GM12878 (cell line): ENCODE results near the gene TMEM198. TPM values are rescaled to one million over a fixed set of nuclear protein-coding genes. Genes with fewer than 3 reads are reported as not detected.

ENCODE experiments used
- ASH2L ChIP-seq: fragments of 300-600, 200-600 bp; sonication (generic); IDR thresholded peaks from 2 replicates; pipeline ENCODE4 v1.6.1; 2017; ENCODE audit warnings: low read depth, mild to moderate bottlenecking, borderline replicate concordance
- CEBPB ChIP-seq, 2 experiments: fragments of 150-350 bp in 1 of 2; IDR thresholded peaks; 2 replicates each; pipeline ENCODE4 v1.6.1; 2012 to 2014; ENCODE audit warnings: low read depth in 2 of 2, low read length in 2 of 2, borderline replicate concordance in 1 of 2, inconsistent platforms in 1 of 2
- CTCF ChIP-seq, 3 experiments: IDR thresholded peaks in 2 of 3; conservative IDR thresholded peaks in 1 of 3; 2 replicates each; pipeline ENCODE4 v1.5.1; 2011; ENCODE audit warnings: low read depth in 3 of 3, low read length in 3 of 3, mild to moderate bottlenecking in 3 of 3, control low read depth in 2 of 3, moderate library complexity in 2 of 3, inconsistent platforms in 1 of 3, mixed read lengths in 1 of 3; ENCODE audit not compliant: control insufficient read depth in 2 of 3, insufficient read depth in 1 of 3; ENCODE audit errors: extremely low read depth in 1 of 3
- EGR1 ChIP-seq, 2 experiments: IDR thresholded peaks; 1 replicate in 1 of 2; 2 replicates in 1 of 2; pipeline ENCODE4 v1.6.1; 2011 to 2012; ENCODE audit warnings: low read depth in 2 of 2, low read length in 2 of 2, borderline replicate concordance in 1 of 2, mild to moderate bottlenecking in 1 of 2, moderate library complexity in 1 of 2
- ELK1 ChIP-seq: IDR thresholded peaks from 2 replicates; pipeline ENCODE4 v1.6.1; 2012; ENCODE audit warnings: low read depth, low read length, improper control_type of control experiment
- EP300 ChIP-seq, 2 experiments: fragments of 150-350 bp in 1 of 2; IDR thresholded peaks; 2 replicates each; pipeline ENCODE4 v1.6.1; 2011 to 2012; ENCODE audit warnings: low read depth in 2 of 2, low read length in 2 of 2, borderline replicate concordance in 1 of 2, improper control_type of control experiment in 1 of 2, inconsistent platforms in 1 of 2; ENCODE audit not compliant: control insufficient read depth in 1 of 2
- GATAD2B ChIP-seq: fragments of 450-650 bp; conservative IDR thresholded peaks from 2 replicates; pipeline ENCODE4 v1.6.1; 2017; ENCODE audit warnings: low read depth, mild to moderate bottlenecking, moderate library complexity
- KAT2A ChIP-seq: conservative IDR thresholded peaks from 2 replicates; pipeline ENCODE4 v1.6.1; 2011; ENCODE audit warnings: low read depth, low read length; ENCODE audit not compliant: control insufficient read depth
- MYB ChIP-seq: fragments of 150-350 bp; IDR thresholded peaks from 2 replicates; pipeline ENCODE4 v1.6.1; 2014; ENCODE audit warnings: mild to moderate bottlenecking, low read depth, low read length, borderline replicate concordance
- NR2F1 ChIP-seq: fragments of 450-650 bp; conservative IDR thresholded peaks from 2 replicates; pipeline ENCODE4 v1.6.1; 2017; ENCODE audit warnings: mild to moderate bottlenecking
- PAX8 ChIP-seq: fragments of 450-650 bp; IDR thresholded peaks from 2 replicates; pipeline ENCODE4 v1.6.1; 2017; ENCODE audit warnings: mild to moderate bottlenecking, moderate library complexity
- SIX5 ChIP-seq: IDR thresholded peaks from 2 replicates; pipeline ENCODE4 v1.6.1; 2011; ENCODE audit warnings: mild to moderate bottlenecking, low read depth, low read length, moderate library complexity; ENCODE audit not compliant: severe bottlenecking
- SP1 ChIP-seq: IDR thresholded peaks from one replicate; pipeline ENCODE4 v1.6.1; 2011; ENCODE audit warnings: low read depth, low read length
- STAT1 ChIP-seq: fragments of 450-650 bp; conservative IDR thresholded peaks from 2 replicates; pipeline ENCODE4 v1.6.1; 2014; ENCODE audit warnings: antibody characterized with exemption, mild to moderate bottlenecking
- SUZ12 ChIP-seq: fragments of 200-600 bp; sonication (generic); IDR thresholded peaks from one replicate; pipeline ENCODE4 v1.6.1; 2018; ENCODE audit warnings: antibody characterized with exemption, mild to moderate bottlenecking; ENCODE audit not compliant: unreplicated experiment
- TCF12 ChIP-seq: IDR thresholded peaks from 2 replicates; pipeline ENCODE4 v1.6.1; 2011; ENCODE audit warnings: low read depth, mild to moderate bottlenecking, low read length
- YY1 ChIP-seq: IDR thresholded peaks from 2 replicates; pipeline ENCODE4 v1.6.1; 2011; ENCODE audit warnings: low read depth, mild to moderate bottlenecking, low read length
- ZNF24 ChIP-seq: fragments of 450-650 bp; IDR thresholded peaks from 2 replicates; pipeline ENCODE4 v1.6.1; 2017; ENCODE audit warnings: antibody characterized with exemption, mild to moderate bottlenecking
- ZNF274 ChIP-seq: IDR thresholded peaks from one replicate; pipeline ENCODE4 v1.8.0; 2011; ENCODE audit not compliant: insufficient read length, insufficient read depth
- polyA plus RNA-seq, 11 experiments: library from polyadenylated mRNA; depleted of rRNA in 4 of 11; unstranded in 6 of 11; stranded (reverse) in 5 of 11; fragments of >200 nt; fragmentation: Nextera tagmentation in 4 of 11; fragmentation: Illumina TruSeq in 1 of 11; extraction: Ambion mirVana in 4 of 11; extraction: Trizol in 1 of 11; gene quantifications; 1 replicate in 1 of 11; 2 replicates in 10 of 11; pipeline versions ENCODE4 v1.2.1 to v1.2.3, GENCODE V29; 2011 to 2016; ENCODE audit warnings: inconsistent platforms in 2 of 11, missing spikeins in 2 of 11, low read depth in 1 of 11
- total RNA-seq, 4 experiments: library from RNA; depleted of rRNA in 3 of 4; stranded (reverse); fragments of >200 nt in 3 of 4; fragmentation: Illumina TruSeq in 1 of 4; extraction: Trizol in 1 of 4; gene quantifications; 2 replicates each; pipeline versions ENCODE4 v1.2.1 to v1.2.3, GENCODE V29; 2013 to 2021
- TF ChIP-seq, protein P1 (sequence below): IDR thresholded peaks from 2 replicates; pipeline ENCODE4 v1.6.1; 2012; ENCODE audit warnings: low read length, inconsistent platforms
- TF ChIP-seq, protein P2 (sequence below): fragments of 450-650 bp; IDR thresholded peaks from 2 replicates; pipeline ENCODE4 v1.6.1; 2016; ENCODE audit warnings: mild to moderate bottlenecking, moderate library complexity, borderline replicate concordance

The TMEM198 gene
- total and polyA plus RNA-seq, 10 of the 15 experiments (the other 5 are each of a cell fraction or from before 2014, with no cell fraction given): 0.16 to 1.2 (median 0.65) TPM; not detected in 2

- TF ChIP-seq SIX5 (peak; percentile 92), CEBPB (IDR thresholded peaks at IDR 0.05; ENCODE audit: borderline replicate concordance in 1 of 2, low read depth in 2 of 2, low read length in 2 of 2) (no peak), EGR1 (IDR thresholded peaks at IDR 0.05; ENCODE audit: borderline replicate concordance in 1 of 2, low read depth in 2 of 2, low read length in 2 of 2) (no peak), TCF12 (0 out of 2 replicates have a peak, but pooled peaks have one; percentile 18), KAT2A (no peak), ASH2L (0 out of 2 replicates have a peak, but pooled peaks have one; percentile 33), SP1 (no peak), ZNF24 (no peak), MYB (no peak), YY1 (peak; percentile 41; the same call in 1 of the 2 replicates), EP300 (IDR thresholded peaks at IDR 0.05; ENCODE audit: borderline replicate concordance in 1 of 2, control insufficient read depth in 1 of 2, low read depth in 2 of 2, low read length in 2 of 2) (0 out of 4 replicates have a peak, but pooled peaks of 1 of the 2 experiments have one; percentile 7), SUZ12 (no peak), GATAD2B (no peak), CTCF (IDR thresholded peaks at IDR 0.05 in 2 of 3, conservative IDR thresholded peaks at IDR 0.05 in 1 of 3; ENCODE audit: control insufficient read depth in 2 of 3, extremely low read depth in 1 of 3, insufficient read depth in 1 of 3, low read depth in 3 of 3, low read length in 3 of 3) (no peak), PAX8 (no peak), ELK1 (no peak), NR2F1 (0 out of 2 replicates have a peak, but pooled peaks have one; percentile 44), STAT1 (no peak), ZNF274 (no peak)
- TF ChIP-seq, protein P1, sequence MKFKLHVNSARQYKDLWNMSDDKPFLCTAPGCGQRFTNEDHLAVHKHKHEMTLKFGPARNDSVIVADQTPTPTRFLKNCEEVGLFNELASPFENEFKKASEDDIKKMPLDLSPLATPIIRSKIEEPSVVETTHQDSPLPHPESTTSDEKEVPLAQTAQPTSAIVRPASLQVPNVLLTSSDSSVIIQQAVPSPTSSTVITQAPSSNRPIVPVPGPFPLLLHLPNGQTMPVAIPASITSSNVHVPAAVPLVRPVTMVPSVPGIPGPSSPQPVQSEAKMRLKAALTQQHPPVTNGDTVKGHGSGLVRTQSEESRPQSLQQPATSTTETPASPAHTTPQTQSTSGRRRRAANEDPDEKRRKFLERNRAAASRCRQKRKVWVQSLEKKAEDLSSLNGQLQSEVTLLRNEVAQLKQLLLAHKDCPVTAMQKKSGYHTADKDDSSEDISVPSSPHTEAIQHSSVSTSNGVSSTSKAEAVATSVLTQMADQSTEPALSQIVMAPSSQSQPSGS: no peak
- TF ChIP-seq, protein P2, sequence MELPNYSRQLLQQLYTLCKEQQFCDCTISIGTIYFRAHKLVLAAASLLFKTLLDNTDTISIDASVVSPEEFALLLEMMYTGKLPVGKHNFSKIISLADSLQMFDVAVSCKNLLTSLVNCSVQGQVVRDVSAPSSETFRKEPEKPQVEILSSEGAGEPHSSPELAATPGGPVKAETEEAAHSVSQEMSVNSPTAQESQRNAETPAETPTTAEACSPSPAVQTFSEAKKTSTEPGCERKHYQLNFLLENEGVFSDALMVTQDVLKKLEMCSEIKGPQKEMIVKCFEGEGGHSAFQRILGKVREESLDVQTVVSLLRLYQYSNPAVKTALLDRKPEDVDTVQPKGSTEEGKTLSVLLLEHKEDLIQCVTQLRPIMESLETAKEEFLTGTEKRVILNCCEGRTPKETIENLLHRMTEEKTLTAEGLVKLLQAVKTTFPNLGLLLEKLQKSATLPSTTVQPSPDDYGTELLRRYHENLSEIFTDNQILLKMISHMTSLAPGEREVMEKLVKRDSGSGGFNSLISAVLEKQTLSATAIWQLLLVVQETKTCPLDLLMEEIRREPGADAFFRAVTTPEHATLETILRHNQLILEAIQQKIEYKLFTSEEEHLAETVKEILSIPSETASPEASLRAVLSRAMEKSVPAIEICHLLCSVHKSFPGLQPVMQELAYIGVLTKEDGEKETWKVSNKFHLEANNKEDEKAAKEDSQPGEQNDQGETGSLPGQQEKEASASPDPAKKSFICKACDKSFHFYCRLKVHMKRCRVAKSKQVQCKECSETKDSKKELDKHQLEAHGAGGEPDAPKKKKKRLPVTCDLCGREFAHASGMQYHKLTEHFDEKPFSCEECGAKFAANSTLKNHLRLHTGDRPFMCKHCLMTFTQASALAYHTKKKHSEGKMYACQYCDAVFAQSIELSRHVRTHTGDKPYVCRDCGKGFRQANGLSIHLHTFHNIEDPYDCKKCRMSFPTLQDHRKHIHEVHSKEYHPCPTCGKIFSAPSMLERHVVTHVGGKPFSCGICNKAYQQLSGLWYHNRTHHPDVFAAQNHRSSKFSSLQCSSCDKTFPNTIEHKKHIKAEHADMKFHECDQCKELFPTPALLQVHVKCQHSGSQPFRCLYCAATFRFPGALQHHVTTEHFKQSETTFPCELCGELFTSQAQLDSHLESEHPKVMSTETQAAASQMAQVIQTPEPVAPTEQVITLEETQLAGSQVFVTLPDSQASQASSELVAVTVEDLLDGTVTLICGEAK: peak; percentile 76
Observed at GRCh38 chr2:219498280-219499057, 45.4 kb upstream of the TMEM198 start, which contains the start of gene GMPPA (continued).
